ENCODE measurements around the gene ITGA6.

ITGA6 gene

DNA sequence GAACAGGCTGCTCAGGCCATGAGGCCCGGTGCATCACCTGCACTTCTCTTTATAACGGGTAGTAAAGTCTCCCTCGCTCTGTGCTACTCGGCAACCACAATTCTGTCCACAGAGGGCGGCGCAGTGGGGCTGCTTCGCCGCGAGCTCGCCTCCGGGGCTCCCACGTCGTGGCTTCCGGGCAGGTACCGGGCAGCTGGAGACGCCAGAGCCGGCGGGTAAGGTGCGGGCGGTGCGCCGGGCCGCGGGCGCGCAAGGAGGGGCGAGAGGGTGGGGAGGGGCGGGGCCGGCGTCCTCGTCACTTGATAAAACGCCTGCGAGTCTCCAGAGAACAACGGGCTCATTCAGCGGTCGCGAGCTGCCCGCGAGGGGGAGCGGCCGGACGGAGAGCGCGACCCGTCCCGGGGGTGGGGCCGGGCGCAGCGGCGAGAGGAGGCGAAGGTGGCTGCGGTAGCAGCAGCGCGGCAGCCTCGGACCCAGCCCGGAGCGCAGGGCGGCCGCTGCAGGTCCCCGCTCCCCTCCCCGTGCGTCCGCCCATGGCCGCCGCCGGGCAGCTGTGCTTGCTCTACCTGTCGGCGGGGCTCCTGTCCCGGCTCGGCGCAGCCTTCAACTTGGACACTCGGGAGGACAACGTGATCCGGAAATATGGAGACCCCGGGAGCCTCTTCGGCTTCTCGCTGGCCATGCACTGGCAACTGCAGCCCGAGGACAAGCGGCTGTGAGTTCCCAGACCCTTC lies at the start of gene ITGA6:
Gene ITGA6 (plus strand): TSS at position 331 of the 734 bp plus-strand sequence.
- H3K36me3 ChIP-seq: no peaks in the 10 kb centered on the region
- peak; percentile 75 for DNase-seq
- no peaks in the 10 kb centered on the region for H3K9me3 ChIP-seq (ENCODE audit: severe bottlenecking)
- H3K27ac ChIP-seq: no peak within 1 kb of the TSS
- H3K27me3 ChIP-seq (ENCODE audit: insufficient read depth, low read depth, severe bottlenecking): peaks cover 12% of the 10 kb centered on the region
- H3K4me3 ChIP-seq (ENCODE audit: low read depth, low read length): peak within 1 kb of the TSS; percentile 62
- TF ChIP-seq, protein P1, sequence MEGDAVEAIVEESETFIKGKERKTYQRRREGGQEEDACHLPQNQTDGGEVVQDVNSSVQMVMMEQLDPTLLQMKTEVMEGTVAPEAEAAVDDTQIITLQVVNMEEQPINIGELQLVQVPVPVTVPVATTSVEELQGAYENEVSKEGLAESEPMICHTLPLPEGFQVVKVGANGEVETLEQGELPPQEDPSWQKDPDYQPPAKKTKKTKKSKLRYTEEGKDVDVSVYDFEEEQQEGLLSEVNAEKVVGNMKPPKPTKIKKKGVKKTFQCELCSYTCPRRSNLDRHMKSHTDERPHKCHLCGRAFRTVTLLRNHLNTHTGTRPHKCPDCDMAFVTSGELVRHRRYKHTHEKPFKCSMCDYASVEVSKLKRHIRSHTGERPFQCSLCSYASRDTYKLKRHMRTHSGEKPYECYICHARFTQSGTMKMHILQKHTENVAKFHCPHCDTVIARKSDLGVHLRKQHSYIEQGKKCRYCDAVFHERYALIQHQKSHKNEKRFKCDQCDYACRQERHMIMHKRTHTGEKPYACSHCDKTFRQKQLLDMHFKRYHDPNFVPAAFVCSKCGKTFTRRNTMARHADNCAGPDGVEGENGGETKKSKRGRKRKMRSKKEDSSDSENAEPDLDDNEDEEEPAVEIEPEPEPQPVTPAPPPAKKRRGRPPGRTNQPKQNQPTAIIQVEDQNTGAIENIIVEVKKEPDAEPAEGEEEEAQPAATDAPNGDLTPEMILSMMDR (IDR thresholded peaks at IDR 0.05; ENCODE audit: low read depth, low read length): peak; percentile 9; the same call in 1 of the 2 replicates

DNA sequence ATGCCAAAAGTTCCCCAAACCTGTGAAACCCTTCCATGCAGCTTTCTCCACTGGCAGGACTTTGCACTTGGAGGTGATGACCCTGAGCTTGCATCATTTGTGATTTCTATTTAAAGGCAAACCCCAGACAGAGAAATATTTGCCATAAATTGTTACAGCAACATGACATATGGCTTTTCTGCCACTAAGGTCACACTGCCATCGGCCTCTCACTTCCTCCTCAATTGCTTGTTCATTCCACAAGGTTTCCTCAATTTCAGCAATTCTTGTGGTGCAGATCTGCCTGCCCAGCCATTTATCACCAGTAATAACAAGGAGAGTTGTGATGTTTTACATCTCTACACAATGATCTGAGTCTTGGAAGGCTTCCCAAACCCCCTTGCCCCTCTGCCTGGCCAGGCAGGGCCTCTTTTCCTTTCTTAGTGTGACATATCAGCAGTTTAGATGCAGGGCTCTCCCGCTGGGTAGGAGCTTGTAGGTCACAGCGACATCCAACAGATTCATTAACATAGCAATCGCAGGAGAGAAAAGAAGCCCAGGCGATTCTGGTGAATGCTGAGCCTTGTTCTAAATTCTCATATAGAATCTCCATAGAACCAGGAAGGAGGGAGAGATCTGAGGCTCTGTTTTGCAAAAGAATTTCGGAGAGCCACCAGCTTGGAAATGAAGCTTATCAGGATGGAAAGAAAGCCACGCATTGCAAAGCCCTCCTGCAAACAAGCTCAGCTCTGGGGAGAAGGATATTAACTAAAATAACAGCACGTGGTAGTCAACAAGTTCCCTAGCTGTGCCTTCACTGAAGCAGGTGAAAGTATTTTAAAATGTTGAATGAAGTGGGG lies 46.7 kb upstream of the ITGA6 start:
- no peak overlapping the region for H3K27ac ChIP-seq
- TF ChIP-seq, protein P1 (IDR thresholded peaks at IDR 0.05; ENCODE audit: low read depth, low read length): no peak
- no peak for DNase-seq

DNA sequence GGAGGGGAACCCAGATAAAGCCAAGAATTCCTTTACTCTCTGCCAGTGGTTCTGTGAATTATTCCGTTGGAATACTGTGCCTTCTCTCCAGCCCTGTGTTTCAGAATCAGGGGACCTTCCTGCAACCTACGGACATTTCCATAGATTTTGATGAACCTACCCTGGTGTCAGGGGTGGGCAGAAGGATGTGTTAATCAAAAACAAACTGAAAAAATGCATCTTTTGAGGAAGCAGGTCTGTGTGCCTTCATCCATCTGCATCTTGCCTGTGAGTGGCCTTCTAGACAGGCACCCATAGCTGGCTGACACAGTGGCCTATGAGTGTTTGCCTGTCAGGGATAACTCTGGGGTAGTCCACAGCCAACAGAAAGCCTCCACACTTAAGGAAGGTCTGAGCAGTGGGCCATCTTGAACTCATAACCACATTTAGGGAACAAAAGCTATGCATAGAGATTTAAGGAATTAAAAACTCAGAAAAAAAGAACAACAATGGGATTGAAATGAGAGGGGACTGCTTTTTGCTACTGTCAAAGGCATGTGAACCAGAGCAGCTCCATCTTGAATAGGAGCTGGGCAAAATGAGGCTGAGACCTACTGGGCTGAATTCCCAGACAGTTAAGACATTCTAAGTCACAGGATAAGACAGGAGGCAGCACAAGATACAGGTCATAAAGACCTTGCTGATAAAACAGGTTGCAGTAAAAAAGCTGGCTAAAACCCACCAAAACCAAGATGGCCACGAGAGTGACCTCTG lies 45.9 kb upstream of the ITGA6 start:
- H3K36me3 ChIP-seq: no peaks in the 10 kb centered on the region
- H3K27ac ChIP-seq: no peak overlapping the region
- TF ChIP-seq, protein P1 (IDR thresholded peaks at IDR 0.05; ENCODE audit: low read depth, low read length): no peak
- H3K27me3 ChIP-seq (ENCODE audit: insufficient read depth, low read depth, severe bottlenecking): no peaks in the 10 kb centered on the region
- no peak overlapping the region for H3K4me3 ChIP-seq (ENCODE audit: low read depth, low read length)
- no peak for DNase-seq
- H3K9me3 ChIP-seq (ENCODE audit: severe bottlenecking): no peaks in the 10 kb centered on the region

More for the DNA sequence above, 46.7 kb upstream of the ITGA6 start:
- Histone ChIP-seq H3K4me3 (ENCODE audit: low read depth, low read length) (no peak overlapping the region), H3K27me3 (ENCODE audit: insufficient read depth, low read depth, severe bottlenecking) (no peaks in the 10 kb centered on the region), H3K9me3 (ENCODE audit: severe bottlenecking) (no peaks in the 10 kb centered on the region), H3K36me3 (no peaks in the 10 kb centered on the region)

DNA sequence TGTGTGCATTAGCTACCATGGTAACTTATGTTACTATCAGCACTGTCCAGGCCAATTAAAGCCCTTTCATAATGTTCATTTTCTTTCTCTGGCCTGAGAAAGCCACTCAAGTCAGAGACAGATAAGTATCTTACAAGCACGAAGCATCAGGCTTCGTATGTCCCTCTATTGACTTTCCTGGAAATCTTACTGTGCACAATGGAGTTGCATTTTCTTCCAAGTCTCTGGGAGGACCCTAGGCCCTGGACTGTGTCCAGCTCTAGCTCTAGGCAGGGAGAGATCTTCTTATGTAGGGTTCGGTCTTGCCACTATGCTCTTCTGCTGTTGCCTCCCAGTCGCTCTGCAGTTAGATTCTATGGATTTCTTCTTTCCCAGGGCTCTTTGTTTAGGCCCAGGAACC lies 40.0 kb upstream of the ITGA6 start:
- TF ChIP-seq, protein P1 (IDR thresholded peaks at IDR 0.05; ENCODE audit: low read depth, low read length): no peak
- Histone ChIP-seq H3K4me3 (ENCODE audit: low read depth, low read length) (no peak overlapping the region), H3K9me3 (ENCODE audit: severe bottlenecking) (no peaks in the 10 kb centered on the region), H3K27ac (no peak overlapping the region), H3K27me3 (ENCODE audit: insufficient read depth, low read depth, severe bottlenecking) (no peaks in the 10 kb centered on the region), H3K36me3 (no peaks in the 10 kb centered on the region)
- DNase-seq: no peak

DNA sequence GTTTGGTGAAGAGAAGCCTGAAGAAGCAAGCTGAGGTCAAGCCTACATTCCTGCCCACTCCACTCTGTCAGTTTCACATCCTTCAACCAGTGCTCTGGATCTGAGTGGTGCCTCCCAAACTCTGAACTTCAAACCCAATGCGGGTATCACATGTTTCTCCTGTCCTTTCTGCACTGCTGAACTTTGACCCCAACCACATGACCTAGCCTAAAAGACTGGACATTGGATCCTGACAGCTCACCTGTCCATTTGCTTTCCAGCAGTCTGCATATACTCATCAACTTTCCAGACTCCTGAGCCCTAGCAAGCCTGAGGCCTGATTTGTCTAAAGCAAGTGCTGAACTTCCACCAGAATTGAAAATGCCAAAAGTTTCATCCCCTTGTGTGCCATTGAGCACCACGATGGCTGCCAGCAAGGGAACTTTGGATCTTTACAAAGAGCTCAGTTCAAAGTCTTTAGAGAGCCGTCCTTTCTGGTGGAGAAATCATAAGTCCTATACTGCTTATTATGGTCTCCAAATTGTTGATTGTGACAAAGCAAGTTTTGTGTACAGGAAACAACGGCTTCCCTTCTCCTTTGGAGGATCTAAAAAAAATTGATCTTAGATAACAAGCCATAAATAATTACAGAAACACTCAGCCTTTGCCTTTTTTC lies 37.6 kb upstream of the ITGA6 start:
- H3K4me3 ChIP-seq (ENCODE audit: low read depth, low read length): no peak overlapping the region
- DNase-seq: no peak
- no peaks in the 10 kb centered on the region for H3K36me3 ChIP-seq
- no peaks in the 10 kb centered on the region for H3K27me3 ChIP-seq (ENCODE audit: insufficient read depth, low read depth, severe bottlenecking)
- no peaks in the 10 kb centered on the region for H3K9me3 ChIP-seq (ENCODE audit: severe bottlenecking)
- H3K27ac ChIP-seq: no peak overlapping the region
- TF ChIP-seq, protein P1 (IDR thresholded peaks at IDR 0.05; ENCODE audit: low read depth, low read length): no peak
